Stomach smooth muscle (tissue), 2 donors: ENCODE data around the gene TRIM10.

ENCODE experiments used
- H3K27ac ChIP-seq: one replicate; pipeline ENCODE4 v1.7.0; 2013; ENCODE audit warnings: mild to moderate bottlenecking, low read length, inconsistent platforms
- H3K27me3 ChIP-seq, 2 donors: one replicate each; pipeline ENCODE4 v1.7.0; 2013; ENCODE audit warnings: low read length in 2 of 2; ENCODE audit not compliant: insufficient read depth in 2 of 2, control insufficient read depth in 1 of 2
- H3K36me3 ChIP-seq, 2 donors: one replicate each; pipeline ENCODE4 v1.7.0; 2013; ENCODE audit warnings: low read length in 2 of 2; ENCODE audit not compliant: control insufficient read depth in 2 of 2, insufficient read depth in 2 of 2
- H3K4me1 ChIP-seq: one replicate; pipeline ENCODE4 v1.7.0; 2013; ENCODE audit warnings: low read length; ENCODE audit not compliant: control insufficient read depth, insufficient read depth
- H3K4me3 ChIP-seq, 2 donors: one replicate each; pipeline ENCODE4 v1.7.0; 2013; ENCODE audit warnings: low read length in 2 of 2
- H3K9ac ChIP-seq, 2 donors: one replicate each; pipeline ENCODE4 v1.7.0; 2013; ENCODE audit warnings: low read length in 2 of 2, mild to moderate bottlenecking in 1 of 2
- H3K9me3 ChIP-seq, 2 donors: one replicate each; pipeline ENCODE4 v1.7.0; 2013; ENCODE audit warnings: low read length in 2 of 2; ENCODE audit not compliant: control insufficient read depth in 2 of 2
- donor health status: healthy.
- donor health status: Pancreatic carcinoma.

Gene TRIM10

DNA sequence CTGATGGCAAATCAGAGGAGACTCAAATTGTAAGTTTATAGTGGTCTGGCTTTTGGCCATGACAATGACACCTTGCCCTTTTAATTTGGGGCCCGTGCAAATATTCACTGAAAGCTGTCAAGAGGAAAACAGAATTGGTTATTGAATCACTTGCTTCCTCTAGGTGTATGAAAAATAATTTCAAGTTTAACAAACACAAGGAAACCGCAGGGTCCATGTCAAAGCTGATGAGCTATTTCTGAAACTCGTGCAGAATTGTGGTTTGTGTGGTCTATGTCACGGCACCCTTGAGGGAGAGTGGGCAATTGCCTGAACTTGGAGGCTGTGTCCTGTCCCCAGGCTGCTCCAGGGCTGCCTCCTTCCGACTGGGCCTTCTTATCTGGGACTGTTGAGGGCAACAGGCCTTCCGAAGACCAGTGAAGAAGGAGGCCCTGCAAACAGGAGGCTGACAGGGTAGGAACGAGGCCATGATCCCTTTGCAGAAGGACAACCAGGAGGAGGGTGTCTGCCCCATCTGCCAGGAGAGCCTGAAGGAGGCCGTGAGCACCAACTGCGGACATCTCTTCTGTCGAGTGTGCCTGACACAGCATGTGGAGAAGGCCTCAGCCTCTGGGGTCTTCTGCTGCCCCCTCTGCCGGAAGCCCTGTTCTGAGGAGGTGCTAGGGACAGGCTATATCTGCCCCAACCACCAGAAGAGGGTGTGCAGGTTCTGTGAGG, 24.3 kb downstream of the TRIM10 start:
- Histone ChIP-seq H3K36me3 (no peaks in the 10 kb centered on the region), H3K4me3 (no peak overlapping the region), H3K9ac (no peak overlapping the region), H3K27ac (no peak overlapping the region), H3K9me3 (no peaks in the 10 kb centered on the region), H3K4me1 (no peaks in the 10 kb centered on the region), H3K27me3 (peaks cover 12 to 22% of the 10 kb centered on the region in 2 donors)

DNA sequence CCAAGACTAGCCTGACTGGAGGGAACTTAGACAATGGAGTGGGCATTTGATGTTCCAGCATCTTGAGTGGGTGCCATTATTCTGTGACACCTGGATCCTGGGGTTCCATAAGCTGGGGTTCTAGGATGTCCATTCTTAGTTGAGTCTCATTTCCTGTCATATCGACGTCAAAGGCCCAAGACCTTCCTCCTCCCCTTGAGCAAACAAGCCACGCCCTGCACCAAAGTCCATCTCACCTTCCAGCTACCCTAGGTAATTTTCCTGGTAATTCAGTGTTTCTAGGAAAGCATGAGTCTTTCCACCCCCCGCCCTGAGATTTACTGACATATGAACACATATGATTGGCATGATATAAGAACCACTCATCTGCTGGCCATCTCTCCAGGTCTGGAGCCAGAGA, 25.3 kb downstream of the TRIM10 start, which contains the start of gene TRIM40:
Gene TRIM40, plus strand, starts transcription at position 384 of the 400 bp plus-strand sequence. CDS start 897 bp downstream, outside the sequence.
- Histone ChIP-seq H3K27ac (no peak within 1 kb of the TSS), H3K4me1 (peaks cover 2% of the 10 kb centered on the region), H3K9me3 (no peaks in the 10 kb centered on the region), H3K27me3 (peaks cover 20 to 27% of the 10 kb centered on the region in 2 donors), H3K9ac (no peak within 1 kb of the TSS), H3K4me3 (no peak within 1 kb of the TSS), H3K36me3 (no peaks in the 10 kb centered on the region)

DNA sequence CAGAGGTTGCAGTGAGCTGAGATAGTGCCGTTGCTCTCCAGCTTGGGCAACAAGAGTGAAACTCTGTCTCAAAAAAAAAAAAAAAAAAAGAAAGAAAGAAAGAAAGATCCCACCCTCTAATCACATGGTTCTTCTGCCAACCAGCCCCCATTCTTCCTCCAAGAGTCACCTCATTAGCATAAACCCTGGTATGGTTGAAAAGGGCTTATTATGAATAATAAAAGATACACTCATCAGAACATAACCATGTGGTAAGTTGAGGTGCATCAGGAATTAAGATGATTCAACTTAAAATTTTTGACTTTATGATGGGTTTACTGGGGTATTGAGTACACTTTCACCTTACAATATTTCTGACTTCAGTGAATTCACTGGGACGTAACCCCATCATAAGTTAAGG, 25.9 kb downstream of the TRIM10 start:
- H3K36me3 ChIP-seq: no peaks in the 10 kb centered on the region
- H3K9me3 ChIP-seq: no peaks in the 10 kb centered on the region
- no peak overlapping the region for H3K4me3 ChIP-seq
- peaks cover 2% of the 10 kb centered on the region for H3K4me1 ChIP-seq
- peaks cover 25 to 31% of the 10 kb centered on the region in 2 donors for H3K27me3 ChIP-seq
- H3K9ac ChIP-seq: no peak overlapping the region
- no peak overlapping the region for H3K27ac ChIP-seq

DNA sequence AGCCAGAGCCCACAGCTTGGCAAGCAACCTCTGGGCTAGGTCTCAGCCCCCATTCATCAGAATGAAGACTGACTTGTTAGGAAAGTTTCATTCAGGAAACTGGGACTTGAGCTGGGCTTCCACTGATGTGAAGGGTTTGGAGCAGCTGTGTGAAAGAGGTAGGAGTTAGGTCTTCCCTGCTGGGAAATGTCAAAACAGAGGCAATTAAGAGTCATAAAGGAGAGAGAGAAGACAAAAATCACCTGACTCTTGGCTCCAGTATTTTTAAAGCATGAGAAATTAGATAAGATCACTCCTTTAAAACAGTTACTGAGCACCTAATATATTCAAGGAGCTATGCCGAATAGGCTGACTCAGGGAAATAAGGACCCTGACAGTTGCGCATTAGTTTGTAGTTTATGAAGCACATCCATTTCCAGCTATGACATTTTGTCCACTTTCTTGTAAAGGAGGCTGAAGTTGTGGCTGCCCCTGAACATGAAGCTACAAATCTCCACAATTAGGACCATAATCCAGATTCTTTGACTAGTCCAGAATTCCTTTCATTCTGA, 29.0 kb downstream of the TRIM10 start:
- Histone ChIP-seq H3K4me3 (no peak overlapping the region), H3K4me1 (peaks cover 10% of the 10 kb centered on the region), H3K27ac (no peak overlapping the region), H3K27me3 (peaks cover 52 to 54% of the 10 kb centered on the region in 2 donors), H3K9me3 (no peaks in the 10 kb centered on the region), H3K9ac (no peak overlapping the region), H3K36me3 (no peaks in the 10 kb centered on the region)

- H3K4me3 ChIP-seq: no peak overlapping the region
- H3K4me1 ChIP-seq: peaks cover 10% of the 10 kb centered on the region
- peaks cover 56% of the 10 kb centered on the region in 2 donors for H3K27me3 ChIP-seq
- H3K36me3 ChIP-seq: no peaks in the 10 kb centered on the region
- no peaks in the 10 kb centered on the region for H3K9me3 ChIP-seq
- H3K9ac ChIP-seq: no peak overlapping the region
- H3K27ac ChIP-seq: no peak overlapping the region
Measured at GRCh38 chr6:30130887-30131862, 29.8 kb downstream of the TRIM10 start.

- H3K27ac ChIP-seq: no peak overlapping the region
- peaks cover 50 to 58% of the 10 kb centered on the region in 2 donors for H3K27me3 ChIP-seq
- no peak overlapping the region for H3K4me3 ChIP-seq
- no peaks in the 10 kb centered on the region for H3K36me3 ChIP-seq
- H3K4me1 ChIP-seq: peaks cover 10% of the 10 kb centered on the region
- no peaks in the 10 kb centered on the region for H3K9me3 ChIP-seq
- H3K9ac ChIP-seq: no peak overlapping the region
Measured at GRCh38 chr6:30130179-30130679, 30.8 kb downstream of the TRIM10 start.

DNA sequence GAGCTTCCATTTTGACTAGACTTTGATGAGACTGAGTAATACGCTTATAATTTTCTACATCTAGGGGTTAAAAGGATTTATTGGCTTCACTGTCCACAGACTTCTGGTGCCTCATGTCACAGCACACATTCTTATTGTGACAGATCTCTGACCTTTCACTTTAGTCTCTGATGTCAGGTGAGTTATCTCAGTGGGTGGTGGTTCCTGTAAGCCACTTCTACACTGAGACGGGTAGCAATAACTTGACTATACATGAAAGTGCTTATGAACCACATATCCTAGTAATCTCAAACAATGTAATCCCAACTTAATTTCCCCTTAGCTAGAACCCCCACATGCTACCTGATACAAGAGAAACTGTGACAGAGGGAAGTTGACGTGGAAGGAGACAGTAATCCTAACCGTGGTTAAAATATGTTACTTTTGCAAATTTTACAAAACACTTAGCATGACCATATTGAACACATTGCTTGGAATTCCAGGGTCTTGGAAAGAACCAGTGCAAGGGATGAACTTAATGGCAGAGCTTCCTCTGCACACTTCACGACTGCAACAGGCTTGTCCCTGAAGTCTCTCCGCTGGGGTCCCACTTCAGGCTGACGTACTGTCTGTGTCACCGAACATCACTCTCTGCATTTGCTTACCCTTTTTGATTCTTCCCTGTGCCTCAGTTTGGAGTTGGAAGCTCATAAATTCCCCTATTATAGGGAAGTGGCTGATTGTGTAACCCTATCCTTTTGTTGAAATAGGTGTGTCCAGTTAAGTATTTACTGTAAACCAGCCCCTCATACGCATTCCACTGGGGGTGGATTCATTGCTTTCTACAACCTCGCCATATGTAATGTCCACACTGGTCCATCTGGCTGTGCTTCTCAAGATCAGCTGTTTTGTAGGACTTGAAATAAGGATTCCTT, 31.5 kb downstream of the TRIM10 start:
- no peaks in the 10 kb centered on the region for H3K9me3 ChIP-seq
- no peak overlapping the region for H3K4me3 ChIP-seq
- H3K4me1 ChIP-seq: peaks cover 10% of the 10 kb centered on the region
- H3K27me3 ChIP-seq: peaks cover 50 to 55% of the 10 kb centered on the region in 2 donors
- H3K27ac ChIP-seq: no peak overlapping the region
- H3K36me3 ChIP-seq: no peaks in the 10 kb centered on the region
- no peak overlapping the region for H3K9ac ChIP-seq

GRCh38 chr6:30127238-30128093, 33.5 kb downstream of the TRIM10 start:
- Histone ChIP-seq H3K27me3 (peaks cover 52 to 55% of the 10 kb centered on the region in 2 donors), H3K4me3 (peak overlapping the region in 1 of 2 donors; percentile 29), H3K9me3 (no peaks in the 10 kb centered on the region), H3K9ac (no peak overlapping the region), H3K27ac (no peak overlapping the region), H3K36me3 (no peaks in the 10 kb centered on the region), H3K4me1 (peaks cover 10% of the 10 kb centered on the region)

GRCh38 chr6:30122515-30122914, 38.5 kb downstream of the TRIM10 start:
- H3K27me3 ChIP-seq: peaks cover 21 to 22% of the 10 kb centered on the region in 2 donors
- H3K4me1 ChIP-seq: peaks cover 4% of the 10 kb centered on the region
- H3K9me3 ChIP-seq: no peaks in the 10 kb centered on the region
- H3K4me3 ChIP-seq: no peak overlapping the region
- no peak overlapping the region for H3K27ac ChIP-seq
- no peaks in the 10 kb centered on the region for H3K36me3 ChIP-seq
- no peak overlapping the region for H3K9ac ChIP-seq
